Activated B cell treated with CpG ODN at 0.5 μM for 24 hours (primary cell): ENCODE data around the gene UTY. TPM values are rescaled to one million over a fixed set of nuclear protein-coding genes. Genes with fewer than 3 reads are reported as not detected.

Experiments
- ATAC-seq: fragments of 200-7000 bp; cut with Tn5 transposase; one replicate; pipeline ENCODE4 v1.10.0; 2021; ENCODE audit warnings: low read depth, mild to moderate bottlenecking, moderate library complexity
- CTCF ChIA-PET: fragments of 350-600 bp; sonication (Branson Sonifier 250); formaldehyde crosslinking; loops from one replicate; lab custom pipeline; 2021; ENCODE audit warnings: antibody characterized with exemption; lab: Charles Lee
- POLR2A ChIA-PET: fragments of 350-600 bp; sonication (Branson Sonifier 250); formaldehyde crosslinking; loops from one replicate; lab custom pipeline; 2021; ENCODE audit warnings: antibody characterized with exemption; lab: Charles Lee
- DNase-seq: peaks from one replicate; pipeline ENCODE4 v3.0.0; 2022
- H3K27ac Mint-ChIP-seq: one replicate; pipeline ENCODE4 v1.8.0; 2020; ENCODE audit warnings: mixed read lengths
- H3K27me3 Mint-ChIP-seq: one replicate; pipeline ENCODE4 v1.8.0; 2021; ENCODE audit warnings: mixed read lengths
- H3K36me3 Mint-ChIP-seq: one replicate; pipeline ENCODE4 v1.8.0; 2021; ENCODE audit warnings: low read depth, mixed read lengths
- H3K4me1 Mint-ChIP-seq: one replicate; pipeline ENCODE4 v1.8.0; 2021; ENCODE audit warnings: mixed read lengths
- H3K4me3 Mint-ChIP-seq: one replicate; pipeline ENCODE4 v1.8.0; 2020; ENCODE audit warnings: mild to moderate bottlenecking, mixed read lengths
- H3K9me3 Mint-ChIP-seq: one replicate; pipeline ENCODE4 v1.8.0; 2020; ENCODE audit warnings: mixed read lengths
- intact Hi-C: fragments of 100-400 bp; cut with micrococcal nuclease; formaldehyde crosslinking; loops from one replicate; pipeline ENCODE4 v1.15.1; 2024
- total RNA-seq: library from RNA; stranded (reverse); gene quantifications from 2 replicates; pipeline ENCODE4 v1.2.3, GENCODE V29; 2022
- TF ChIP-seq, protein P1 (sequence below): fragments of 200-600 bp; IDR thresholded peaks from one replicate; pipeline ENCODE4 v1.8.0; 2022; ENCODE audit warnings: antibody characterized with exemption, mild to moderate bottlenecking

Gene UTY
- total RNA-seq, 1 donor from 2014 or later, result 65.0 TPM

DNA sequence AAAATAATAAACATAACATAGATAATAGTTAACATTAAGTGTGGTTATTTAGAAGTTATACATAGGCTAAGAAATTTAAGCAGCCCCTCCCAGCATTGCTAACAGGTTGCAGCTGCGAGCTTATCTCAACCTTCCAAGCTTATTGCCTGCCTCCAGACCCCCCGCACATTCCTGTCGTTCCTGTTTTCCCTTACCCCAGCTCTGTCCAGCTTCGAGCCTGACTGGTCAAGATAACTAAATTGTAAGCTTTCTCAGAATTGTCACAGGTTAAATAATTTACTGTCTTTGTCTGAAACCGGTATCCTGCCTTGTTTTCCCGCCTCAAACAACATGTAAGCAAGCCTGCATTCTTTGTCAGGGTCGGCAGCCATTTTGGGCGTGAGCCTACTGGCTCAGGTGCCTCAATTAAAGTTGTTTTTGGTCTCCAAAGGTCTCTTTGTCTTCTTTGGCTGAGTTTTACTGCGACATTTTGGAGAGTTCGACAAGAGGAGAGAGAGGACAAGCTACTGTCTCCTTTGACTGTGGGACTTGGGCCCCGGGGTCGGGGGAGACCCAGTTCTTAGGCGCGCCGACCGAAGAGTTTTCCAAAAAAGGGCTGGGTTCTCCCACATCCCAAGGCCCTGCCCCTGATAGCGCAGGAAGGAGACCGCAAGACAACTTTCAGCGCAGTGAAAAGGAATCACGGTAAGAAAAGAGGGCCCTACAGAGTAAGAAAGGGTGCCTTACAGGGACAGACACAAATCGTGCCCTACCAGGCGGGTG, 44.4 kb downstream of the UTY start:
- Mint-ChIP-seq H3K36me3 (peaks cover 53% of the 10 kb centered on the region), H3K4me3 (peak overlapping the region; percentile 89)
- CTCF ChIA-PET, result no interaction called here

DNA sequence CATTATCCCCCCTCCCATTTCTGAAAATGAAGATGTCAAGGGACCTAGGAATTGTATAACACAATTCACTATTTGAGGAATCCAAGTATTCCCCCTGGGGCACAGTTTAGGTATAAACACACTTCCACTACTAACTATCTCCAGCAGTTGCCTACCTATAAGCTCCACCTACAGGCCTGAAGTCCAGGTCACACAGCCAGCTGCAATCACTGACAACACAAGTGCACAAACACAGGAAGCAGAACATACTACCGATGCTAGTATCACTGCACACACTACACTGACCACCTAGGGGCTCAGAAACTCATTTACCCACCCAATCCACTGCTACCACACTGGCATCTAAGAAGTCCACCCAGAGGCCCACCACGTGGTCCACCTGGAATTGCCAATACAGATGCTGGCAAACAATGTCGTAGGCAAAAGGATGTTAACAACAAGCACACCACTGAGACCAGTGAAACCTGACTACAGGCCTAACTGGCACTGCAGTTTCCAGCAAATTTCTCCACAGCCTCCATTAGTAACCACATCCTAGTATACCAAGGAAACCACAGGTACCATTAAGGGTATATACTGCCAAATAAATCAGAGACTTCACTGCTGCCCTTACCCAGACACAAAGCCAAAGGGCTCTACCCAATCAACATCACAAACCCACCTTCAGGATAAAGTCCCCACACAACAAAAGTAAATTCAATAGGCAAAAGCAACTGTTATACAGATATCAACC, 47.4 kb downstream of the UTY start:
- peaks cover 72% of the 10 kb centered on the region for H3K36me3 Mint-ChIP-seq
- peaks cover 48% of the 10 kb centered on the region for H3K4me1 Mint-ChIP-seq
- TF ChIP-seq, protein P1, sequence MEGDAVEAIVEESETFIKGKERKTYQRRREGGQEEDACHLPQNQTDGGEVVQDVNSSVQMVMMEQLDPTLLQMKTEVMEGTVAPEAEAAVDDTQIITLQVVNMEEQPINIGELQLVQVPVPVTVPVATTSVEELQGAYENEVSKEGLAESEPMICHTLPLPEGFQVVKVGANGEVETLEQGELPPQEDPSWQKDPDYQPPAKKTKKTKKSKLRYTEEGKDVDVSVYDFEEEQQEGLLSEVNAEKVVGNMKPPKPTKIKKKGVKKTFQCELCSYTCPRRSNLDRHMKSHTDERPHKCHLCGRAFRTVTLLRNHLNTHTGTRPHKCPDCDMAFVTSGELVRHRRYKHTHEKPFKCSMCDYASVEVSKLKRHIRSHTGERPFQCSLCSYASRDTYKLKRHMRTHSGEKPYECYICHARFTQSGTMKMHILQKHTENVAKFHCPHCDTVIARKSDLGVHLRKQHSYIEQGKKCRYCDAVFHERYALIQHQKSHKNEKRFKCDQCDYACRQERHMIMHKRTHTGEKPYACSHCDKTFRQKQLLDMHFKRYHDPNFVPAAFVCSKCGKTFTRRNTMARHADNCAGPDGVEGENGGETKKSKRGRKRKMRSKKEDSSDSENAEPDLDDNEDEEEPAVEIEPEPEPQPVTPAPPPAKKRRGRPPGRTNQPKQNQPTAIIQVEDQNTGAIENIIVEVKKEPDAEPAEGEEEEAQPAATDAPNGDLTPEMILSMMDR, result no peak
- ChIA-PET CTCF (no interaction called here), POLR2A (no interaction called here)
- H3K9me3 Mint-ChIP-seq, result peaks cover 19% of the 10 kb centered on the region
- H3K27ac Mint-ChIP-seq, result no peak overlapping the region
- no peaks in the 10 kb centered on the region for H3K27me3 Mint-ChIP-seq
- DNase-seq, result no peak
- no peak overlapping the region for H3K4me3 Mint-ChIP-seq
- no peak for ATAC-seq
- intact Hi-C loops, result no loop called here

More for the DNA sequence above, 44.4 kb downstream of the UTY start:
- Mint-ChIP-seq H3K27me3 (no peaks in the 10 kb centered on the region), H3K4me1 (peaks cover 43% of the 10 kb centered on the region), H3K9me3 (peaks cover 11% of the 10 kb centered on the region), H3K27ac (peak overlapping the region; percentile 85)
- ATAC-seq (no peak), DNase-seq (no peak)
- intact Hi-C loops, result loop anchor here (5.0 kb wide), 1 partner anchor 42 kb away; no protein-coding TSS in a partner anchor
- POLR2A ChIA-PET, result no interaction called here
- TF ChIP-seq, protein P1, result no peak

DNA sequence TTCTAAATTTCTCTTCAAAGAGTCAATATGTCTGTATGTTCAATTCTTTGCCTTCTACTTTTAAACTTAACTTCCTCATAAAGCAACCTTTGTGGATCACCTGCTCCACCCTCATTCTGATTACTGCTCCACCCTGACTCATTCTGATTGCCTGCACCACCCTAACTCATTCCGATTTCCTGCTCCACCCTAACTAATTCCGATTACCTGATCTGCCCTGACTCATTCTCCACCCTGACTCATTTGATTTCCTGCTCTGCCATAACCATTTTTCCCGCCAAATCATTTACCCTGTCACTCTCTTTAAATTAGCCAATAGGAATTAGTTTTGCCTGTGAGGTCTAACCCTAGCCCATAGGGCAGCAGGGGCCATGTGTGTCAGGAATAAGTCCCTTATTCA, 50.3 kb downstream of the UTY start:
- Mint-ChIP-seq H3K4me1 (peaks cover 41% of the 10 kb centered on the region), H3K27me3 (no peaks in the 10 kb centered on the region), H3K36me3 (peaks cover 85% of the 10 kb centered on the region), H3K4me3 (no peak overlapping the region), H3K9me3 (peaks cover 21% of the 10 kb centered on the region), H3K27ac (no peak overlapping the region)
- ChIA-PET CTCF (no interaction called here), POLR2A (no interaction called here)
- TF ChIP-seq, protein P1, result no peak
- DNase-seq, result no peak
- no peak for ATAC-seq
- intact Hi-C loops, result no loop called here

DNA sequence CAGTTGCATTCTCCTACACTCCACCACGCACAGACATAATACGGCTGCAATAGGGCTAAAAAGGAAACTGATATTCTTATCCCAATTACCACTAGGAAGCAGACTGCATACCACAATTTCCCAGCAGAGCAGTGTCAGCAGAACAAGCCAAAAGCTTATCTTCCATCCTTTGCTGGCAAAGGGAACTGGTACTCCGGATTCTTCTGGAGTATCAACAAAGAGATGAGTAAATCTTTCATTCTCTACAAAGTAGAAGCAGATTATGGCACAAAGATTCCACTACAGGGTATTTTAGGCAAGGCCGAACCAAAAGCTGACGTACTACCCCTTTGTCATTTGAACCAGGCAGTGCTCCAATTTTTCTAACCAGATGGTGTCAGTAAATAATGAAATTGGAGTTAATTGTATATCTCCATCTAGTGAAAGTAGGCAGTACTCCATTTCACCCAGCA, 56.5 kb downstream of the UTY start:
- no peak overlapping the region for H3K4me3 Mint-ChIP-seq
- no peaks in the 10 kb centered on the region for H3K27me3 Mint-ChIP-seq
- ChIA-PET CTCF (no interaction called here), POLR2A (no interaction called here)
- ATAC-seq, result no peak
- TF ChIP-seq, protein P1, result no peak
- intact Hi-C loops, result no loop called here
- no peak for DNase-seq
- peaks cover 57% of the 10 kb centered on the region for H3K36me3 Mint-ChIP-seq
- H3K27ac Mint-ChIP-seq, result no peak overlapping the region
- H3K9me3 Mint-ChIP-seq, result peaks cover 9% of the 10 kb centered on the region
- peaks cover 66% of the 10 kb centered on the region for H3K4me1 Mint-ChIP-seq
